Measurements from ENCODE around the gene RFX2. TPM values are rescaled to one million over a fixed set of nuclear protein-coding genes. Genes with fewer than 3 reads are reported as not detected.

The RFX2 gene
- total RNA-seq = 4.2 and 8.2 TPM in 2 replicates

DNA sequence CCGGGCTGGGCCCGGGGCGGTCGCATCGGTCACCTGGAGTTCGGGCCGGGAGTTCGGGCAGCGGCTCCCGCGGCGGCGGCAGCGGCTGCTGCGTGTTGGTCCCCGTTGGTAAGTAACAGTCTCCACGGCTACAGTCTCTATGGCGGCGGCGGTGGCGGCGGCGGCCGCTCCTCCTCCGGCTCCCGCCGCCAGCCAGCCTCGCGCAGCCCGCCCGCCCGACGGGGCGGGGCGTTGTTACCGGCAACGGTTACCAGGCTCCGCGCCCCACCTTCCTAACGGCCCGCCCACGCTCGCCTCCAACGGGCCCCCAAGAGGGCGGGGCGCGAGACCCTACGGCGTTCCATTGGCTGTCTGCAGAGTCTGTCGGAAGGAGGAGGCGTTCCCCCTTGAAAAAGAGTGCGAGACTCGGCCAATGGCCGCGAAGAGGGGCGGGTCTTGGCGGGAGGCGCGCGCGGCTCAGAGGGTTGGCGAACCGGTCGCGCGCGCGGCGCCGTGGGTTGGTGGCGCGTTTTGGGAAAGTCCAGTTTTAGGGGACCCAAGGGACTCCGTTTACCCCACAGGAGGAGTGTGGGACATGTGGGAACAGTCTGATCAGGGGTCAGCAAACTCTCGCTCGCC lies at the start of gene RFX2:
RFX2 (minus strand) TSS at position 141 of the 618 bp plus-strand sequence. CDS start 63,004 bp downstream, outside the sequence.

GRCh38 chr19:5977785-5978605 lies 132.3 kb downstream of the RFX2 start, which contains the start of gene RANBP3:
TSS of gene RANBP3 (minus strand) at chr19:5978140. CDS start at chr19:5978082, 58 bp downstream.

Other genes starting within 250 kb of the RFX2 start
- not detected in 2 replicates for gene FUT5, start 240.0 kb downstream of the RFX2 start, total RNA-seq
- gene NDUFA11, start 206.7 kb downstream of the RFX2 start, total RNA-seq = 341 and 345 TPM in 2 replicates
- gene VMAC, start 205.6 kb downstream of the RFX2 start, total RNA-seq = 3.5 and 4.9 TPM in 2 replicates
- 2.0 and 4.9 TPM in 2 replicates for gene CAPS, start 196.2 kb downstream of the RFX2 start, total RNA-seq
- gene RANBP3, start 132.4 kb downstream of the RFX2 start, total RNA-seq = 42.9 and 55.2 TPM in 2 replicates
- not detected in 2 replicates for gene ACSBG2, start 25.2 kb upstream of the RFX2 start, total RNA-seq
- 27.8 and 40.6 TPM in 2 replicates for gene MLLT1, start 169.5 kb upstream of the RFX2 start, total RNA-seq
- gene ACER1, start 223.1 kb upstream of the RFX2 start, total RNA-seq = not detected in 2 replicates